A549 (cell line): ENCODE measurements around the gene KNDC1. TPM values are rescaled to one million over a fixed set of nuclear protein-coding genes. Genes with fewer than 3 reads are reported as not detected.

Experiments used
- ATAC-seq, 2 experiments: fragments of 200-7000 bp in 1 of 2; fragments of >200 bp in 1 of 2; cut with Nextera tagmentation in 1 of 2; cut with Tn5 transposase in 1 of 2; 3 replicates each; pipeline versions ENCODE4 v1.8.0 to v1.9.1; 2018 to 2020; ENCODE audit warnings: mild to moderate bottlenecking in 1 of 2, moderate library complexity in 1 of 2
- CTCF ChIA-PET: fragments of 300-600 bp; sonication (Branson Sonifier 250); formaldehyde crosslinking; extraction: SDS; loops from one replicate; lab custom pipeline; 2021; ENCODE audit warnings: antibody characterized with exemption, inconsistent platforms; lab: Yijun Ruan, JAX
- POLR2A ChIA-PET: fragments of 350-600 bp; formaldehyde crosslinking; extraction: SDS; loops from one replicate; lab custom pipeline; 2021; ENCODE audit warnings: antibody characterized with exemption, inconsistent platforms; lab: Yijun Ruan, JAX
- DNase-seq, 2 experiments: peaks; one replicate each; pipeline versions ENCODE4 v3.0.0 to v3.0.0-alpha.2; 2011 to 2016; ENCODE audit warnings: low read depth in 1 of 2, low spot score in 1 of 2
- FAIRE-seq: peaks from 2 replicates; lab custom pipeline; 2011; peaks lifted over from hg19 to GRCh38; lab: Jason Lieb, UNC
- H3K27ac ChIP-seq, 2 experiments: fragments of >200 bp; sonication (Bioruptor Twin); formaldehyde crosslinking; 3 replicates each; pipeline ENCODE4 v1.5.1; 2016 to 2017
- H3K4me1 ChIP-seq: fragments of >200 bp; sonication (Bioruptor Twin); formaldehyde crosslinking; 3 replicates; pipeline ENCODE4 v1.6.1; 2016
- H3K4me2 ChIP-seq: fragments of >200 bp; sonication (Bioruptor Twin); formaldehyde crosslinking; 3 replicates; pipeline ENCODE4 v1.6.1; 2016
- H3K4me3 ChIP-seq: fragments of >200 bp; sonication (Bioruptor Twin); formaldehyde crosslinking; 3 replicates; pipeline ENCODE4 v1.5.1; 2016
- H3K9me3 ChIP-seq: fragments of >200 bp; sonication (Bioruptor Twin); formaldehyde crosslinking; 3 replicates; pipeline ENCODE4 v1.6.1; 2016
- ATOH8 ChIP-seq: fragments of 250-450 bp; sonication (Bioruptor Pico); IDR thresholded peaks from 2 replicates; pipeline ENCODE4 v1.5.0; 2020; ENCODE audit warnings: low read depth, mild to moderate bottlenecking, moderate library complexity
- BCL3 ChIP-seq: fragments of >200 bp; sonication (Bioruptor Twin); formaldehyde crosslinking; IDR thresholded peaks from 3 replicates; pipeline ENCODE4 v1.6.1; 2016
- BHLHE40 ChIP-seq: IDR thresholded peaks from 2 replicates; pipeline ENCODE4 v1.6.1; 2012; ENCODE audit warnings: low read depth, low read length, inconsistent platforms
- CHD4 ChIP-seq: fragments of 200-600 bp; sonication (generic); IDR thresholded peaks from 2 replicates; pipeline ENCODE4 v1.6.1; 2016; ENCODE audit warnings: antibody characterized with exemption, mild to moderate bottlenecking, borderline replicate concordance
- FOSB ChIP-seq: fragments of 250-450 bp; sonication (Bioruptor Pico); IDR thresholded peaks from 2 replicates; pipeline ENCODE4 v1.5.0; 2020; ENCODE audit warnings: mild to moderate bottlenecking, moderate library complexity
- FOXS1 ChIP-seq: fragments of 250-450 bp; sonication (Bioruptor Pico); IDR thresholded peaks from 2 replicates; pipeline ENCODE4 v1.5.0; 2020; ENCODE audit warnings: mild to moderate bottlenecking, moderate library complexity
- GATA3 ChIP-seq: IDR thresholded peaks from 2 replicates; pipeline ENCODE4 v1.6.1; 2012; ENCODE audit warnings: borderline replicate concordance
- HDAC2 ChIP-seq: fragments of 200-600 bp; sonication (generic); IDR thresholded peaks from 2 replicates; pipeline ENCODE4 v1.6.1; 2016
- HEYL ChIP-seq: fragments of 250-450 bp; sonication (Bioruptor Pico); IDR thresholded peaks from 2 replicates; pipeline ENCODE4 v1.8.0; 2021; ENCODE audit warnings: mild to moderate bottlenecking, moderate library complexity
- JUN ChIP-seq, 2 experiments: fragments of >200 bp; sonication (Bioruptor Twin); formaldehyde crosslinking; IDR thresholded peaks; 2 replicates in 1 of 2; 3 replicates in 1 of 2; pipeline ENCODE4 v1.6.1; 2016 to 2017
- KDM1A ChIP-seq: fragments of 200-600 bp; sonication (generic); IDR thresholded peaks from 2 replicates; pipeline ENCODE4 v1.6.1; 2016; ENCODE audit warnings: low read depth, mild to moderate bottlenecking
- MAZ ChIP-seq: fragments of 150-350 bp; IDR thresholded peaks from 2 replicates; pipeline ENCODE4 v1.6.1; 2014; ENCODE audit warnings: antibody characterized with exemption, low read depth, low read length, borderline replicate concordance
- NFE2L2 ChIP-seq: fragments of 150-350 bp; conservative IDR thresholded peaks from 2 replicates; pipeline ENCODE4 v1.6.1; 2014; ENCODE audit warnings: low read length
- NPAS2 ChIP-seq: fragments of 250-450 bp; sonication (Bioruptor Pico); IDR thresholded peaks from 2 replicates; pipeline ENCODE4 v1.8.0; 2022; ENCODE audit warnings: mild to moderate bottlenecking, moderate library complexity, borderline replicate concordance
- POLR2A ChIP-seq: IDR thresholded peaks from 2 replicates; pipeline ENCODE4 v1.6.1; 2012; ENCODE audit warnings: mild to moderate bottlenecking, low read length
- POLR2AphosphoS2 ChIP-seq: conservative IDR thresholded peaks from 2 replicates; pipeline ENCODE4 v1.6.1; 2012; ENCODE audit warnings: low read length, improper control_type of control experiment, inconsistent platforms
- RFX5 ChIP-seq: fragments of 450-650 bp; IDR thresholded peaks from 2 replicates; pipeline ENCODE4 v1.7.1; 2014; ENCODE audit warnings: antibody characterized with exemption, mild to moderate bottlenecking, moderate library complexity
- RNF2 ChIP-seq: fragments of 200-600 bp; sonication (generic); IDR thresholded peaks from 2 replicates; pipeline ENCODE4 v1.6.1; 2016; ENCODE audit warnings: low read depth, mild to moderate bottlenecking, antibody characterized with exemption, moderate library complexity, borderline replicate concordance
- USF2 ChIP-seq: fragments of 450-650 bp; IDR thresholded peaks from 2 replicates; pipeline ENCODE4 v1.6.1; 2014; ENCODE audit warnings: antibody characterized with exemption
- ZC3H11A ChIP-seq: fragments of 450-650 bp; IDR thresholded peaks from 2 replicates; pipeline ENCODE4 v1.6.1; 2014; ENCODE audit warnings: antibody characterized with exemption, mild to moderate bottlenecking
- ZFP36 ChIP-seq: fragments of 450-650 bp; IDR thresholded peaks from 2 replicates; pipeline ENCODE4 v1.6.1; 2014; ENCODE audit warnings: borderline replicate concordance; ENCODE audit not compliant: partially characterized antibody
- WGBS: methylation state at CpG from one replicate; pipeline ENCODE4 v1.1.6; 2017; ENCODE audit errors: missing lambda C conversion rate; 5-methylcytosine and 5-hydroxymethylcytosine counted together
- polyA plus RNA-seq, 4 experiments: library from polyadenylated mRNA; depleted of rRNA in 3 of 4; stranded (reverse); fragments of >200 nt; fragmentation: RNase III in 1 of 4; extraction: RNeasy Plus Mini Kit Qiagen cat#74134 plus additional on column Dnase treatment in 1 of 4; gene quantifications; 2 replicates in 3 of 4; 3 replicates in 1 of 4; pipeline ENCODE4 v1.2.3, GENCODE V29; 2011 to 2017
- TF ChIP-seq, protein P1 (sequence below): fragments of >200 bp; sonication (Bioruptor Twin); formaldehyde crosslinking; IDR thresholded peaks from 2 replicates; pipeline ENCODE4 v1.6.1; 2016

The KNDC1 gene
- polyA plus RNA-seq, 2 of the 4 experiments (the other 2 are of a cell fraction), result 0.56 to 0.63 TPM

DNA sequence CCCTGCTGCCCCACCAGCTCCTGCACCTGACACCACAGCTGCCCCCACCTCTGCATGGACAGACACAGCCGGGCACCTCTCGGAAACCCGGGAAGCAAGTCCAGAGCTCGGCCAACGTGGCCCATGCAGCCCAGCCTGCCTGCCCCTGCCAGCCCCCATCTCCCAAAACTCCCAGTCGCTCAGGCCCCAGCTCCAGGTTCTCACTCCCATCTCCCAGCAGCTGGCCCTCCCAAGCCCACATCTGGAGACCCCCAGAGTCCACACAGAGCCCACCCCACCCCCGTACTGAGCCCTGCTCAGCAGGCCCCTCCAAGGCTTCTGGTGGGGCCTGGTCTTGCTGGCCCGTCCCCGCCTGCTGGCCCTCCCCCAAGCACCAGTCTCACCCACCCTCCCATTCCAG lies 37.8 kb downstream of the KNDC1 start:
- Histone ChIP-seq H3K27ac (no peak overlapping the region), H3K9me3 (0 out of 3 replicates have a peak, but pooled peaks cover 1% of the 10 kb centered on the region), H3K4me2 (no peak overlapping the region), H3K4me1 (no peaks in the 10 kb centered on the region), H3K4me3 (no peak overlapping the region)
- 69% methylated on average over 6 of the region's 9 CpGs for WGBS
- TF ChIP-seq NFE2L2 (no peak), ZC3H11A (no peak), FOSB (CRISPR knock-in tag) (no peak), NPAS2 (no peak), FOXS1 (CRISPR knock-in tag) (no peak), POLR2A (no peak), BHLHE40 (no peak), KDM1A (no peak), RFX5 (no peak), CHD4 (no peak), USF2 (no peak), GATA3 (no peak), HDAC2 (no peak)
- TF ChIP-seq, protein P1, sequence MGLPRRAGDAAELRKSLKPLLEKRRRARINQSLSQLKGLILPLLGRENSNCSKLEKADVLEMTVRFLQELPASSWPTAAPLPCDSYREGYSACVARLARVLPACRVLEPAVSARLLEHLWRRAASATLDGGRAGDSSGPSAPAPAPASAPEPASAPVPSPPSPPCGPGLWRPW, result no peak
- ChIA-PET POLR2A (no interaction called here), CTCF (interaction anchor here (1.0 to 1.5 kb wide), 2 partner anchors 9 to 11 kb away, joined by 3 read pairs; no protein-coding TSS in a partner anchor)
- ATAC-seq, result no peak
- FAIRE-seq, result no peak
- DNase-seq, result no peak

- FAIRE-seq (no peak), ATAC-seq (no peak), DNase-seq (no peak)
- POLR2A ChIA-PET, result no interaction called here
- CTCF ChIA-PET, result interaction anchor here (1.0 to 1.5 kb wide), 2 partner anchors 9 to 12 kb away, joined by 3 read pairs; no protein-coding TSS in a partner anchor
- Histone ChIP-seq H3K27ac (no peak overlapping the region), H3K4me1 (no peaks in the 10 kb centered on the region), H3K4me3 (no peak overlapping the region), H3K9me3 (no peaks in the 10 kb centered on the region), H3K4me2 (no peak overlapping the region)
- WGBS, result 84% methylated on average over 8 of the region's 26 CpGs
- TF ChIP-seq BCL3, result no peak
These were observed 38.2 kb downstream of the KNDC1 start for GRCh38 chr10:133198206-133198605.

DNA sequence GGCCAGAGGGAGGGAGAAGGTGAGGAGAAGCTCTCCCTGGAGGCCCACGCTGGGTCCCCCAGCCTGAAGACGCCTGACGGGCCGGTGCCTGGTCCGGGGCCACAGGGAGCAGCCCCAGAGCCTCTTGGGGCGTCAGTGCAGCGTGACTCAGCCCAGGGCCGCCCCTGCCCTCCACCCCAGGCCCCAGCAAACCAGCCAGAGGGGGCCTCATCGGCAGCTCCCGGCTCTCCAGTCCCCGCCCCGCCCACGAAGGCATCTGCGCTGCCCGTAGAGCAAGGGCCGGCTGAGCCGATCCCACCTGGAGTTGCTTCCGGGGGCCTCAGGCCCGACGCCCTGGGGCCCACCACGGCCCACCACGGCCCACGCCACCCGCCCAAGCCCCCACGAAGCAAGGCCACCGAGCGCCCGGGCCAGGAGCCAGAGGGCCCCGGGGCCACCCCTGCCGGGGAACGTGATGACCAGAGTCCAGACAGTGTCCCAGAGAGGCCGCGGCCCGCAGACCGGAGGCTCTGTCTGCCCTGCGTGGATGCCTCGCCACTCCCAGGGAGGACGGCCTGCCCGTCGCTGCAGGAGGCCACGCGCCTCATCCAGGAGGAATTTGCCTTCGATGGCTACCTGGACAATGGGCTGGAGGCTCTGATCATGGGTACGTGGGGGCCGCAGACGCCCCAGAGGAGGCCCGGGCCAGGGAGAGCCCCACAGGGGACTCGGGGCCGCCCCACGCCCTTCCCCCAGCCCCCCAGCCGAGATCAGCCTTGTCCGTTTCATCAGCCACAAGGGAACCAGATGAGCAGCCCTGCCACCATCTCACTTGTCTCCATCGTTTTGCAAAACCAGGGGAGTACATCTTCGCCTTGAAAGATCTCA lies 38.8 kb downstream of the KNDC1 start:
- no peak for TF ChIP-seq RNF2
- no peak for TF ChIP-seq MAZ
- no peak for TF ChIP-seq POLR2AphosphoS2
- TF ChIP-seq ATOH8 (CRISPR knock-in tag), result no peak
- TF ChIP-seq HEYL (CRISPR knock-in tag), result no peak
- no peak for TF ChIP-seq ZFP36
- TF ChIP-seq JUN (IDR thresholded peaks at IDR 0.05), result no peak
- TF ChIP-seq, all 56 proteins: peak for 0
- Histone ChIP-seq H3K4me1 (no peaks in the 10 kb centered on the region), H3K9me3 (no peaks in the 10 kb centered on the region), H3K4me3 (no peak overlapping the region), H3K27ac (no peak overlapping the region), H3K4me2 (no peak overlapping the region)
- 71% methylated on average over 23 of the region's 54 CpGs for WGBS
- ChIA-PET CTCF (interaction anchor here (1.0 kb wide), 1 partner anchor 8 kb away, joined by 3 read pairs; no protein-coding TSS in a partner anchor), POLR2A (no interaction called here)
- no peak for DNase-seq
- no peak for FAIRE-seq
- no peak for ATAC-seq
